ENCODE measurements around the gene GABRG3. TPM values are rescaled to one million over a fixed set of nuclear protein-coding genes. Genes with fewer than 3 reads are reported as not detected.

GABRG3 gene
- total and polyA plus RNA-seq, 9 of the 15 experiments (the other 6 are each of a cell fraction or from before 2014, with no cell fraction given), result 4.0 to 15.1 (median 11.2) TPM

DNA sequence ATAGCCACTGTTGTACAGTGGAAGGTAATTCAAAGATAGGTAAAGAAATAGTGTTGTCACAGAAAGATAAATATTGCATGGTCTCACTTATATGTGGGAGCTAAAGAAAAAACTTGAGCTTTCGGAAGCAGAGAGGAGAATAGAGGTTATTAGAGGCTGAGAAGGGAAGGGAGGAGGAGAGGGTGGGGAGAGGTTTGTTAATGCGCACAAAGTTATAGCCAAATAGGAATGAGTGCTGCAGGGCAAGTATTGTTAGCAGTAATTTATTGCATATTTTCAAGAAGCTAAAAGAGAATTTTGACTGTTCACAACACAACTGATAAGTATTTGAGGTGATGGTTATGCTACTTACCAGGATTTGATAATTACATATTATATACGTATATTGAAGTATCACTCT lies 154.2 kb downstream of the GABRG3 start:
- TF ChIP-seq TEAD2 (tag; IDR thresholded peaks at IDR 0.05) (no peak), RFX7 (CRISPR knock-in tag; IDR thresholded peaks at IDR 0.05) (no peak), PRMT5 (CRISPR knock-in tag; IDR thresholded peaks at IDR 0.05) (no peak), RBM39 (optimal IDR thresholded peaks at IDR 0.05; ENCODE audit: low read depth, low read length) (no peak), ZNF41 (CRISPR knock-in tag; conservative IDR thresholded peaks at IDR 0.05) (no peak), CSDE1 (IDR thresholded peaks at IDR 0.05) (0 out of 4 replicates have a peak, but pooled peaks of 1 of the 2 experiments have one; percentile 30), JUND (IDR thresholded peaks at IDR 0.05; ENCODE audit: borderline replicate concordance, low read depth, low read length) (no peak), JUND (tag; IDR thresholded peaks at IDR 0.05; ENCODE audit: borderline replicate concordance, low read depth, low read length) (no peak)
- Histone ChIP-seq H4K20me1 (replicated peaks; ENCODE audit: control insufficient read depth, insufficient read depth, low read length) (no peaks in the 10 kb centered on the region), H3K4me3 (no peak overlapping the region), H3K4me2 (ENCODE audit: insufficient read depth, low read length) (no peak overlapping the region), H3K9me3 (replicated peaks; ENCODE audit: control insufficient read depth, insufficient read depth, low read depth, low read length) (peaks cover 13% of the 10 kb centered on the region), H3K27ac (ENCODE audit: extremely low read depth, low read depth, low read length) (peak overlapping the region; percentile 86), H3K36me3 (ENCODE audit: control insufficient read depth, insufficient read depth, low read length) (peaks cover 18% of the 10 kb centered on the region; the same call in 2 of the 3 replicates), H3K27me3 (ENCODE audit: control insufficient read depth in 2 of 2, insufficient read depth in 2 of 2, low read length in 2 of 2) (no peaks in the 10 kb centered on the region), H3K79me2 (ENCODE audit: control insufficient read depth, insufficient read depth, low read length) (peaks cover 84% of the 10 kb centered on the region), H3K9me1 (ENCODE audit: control insufficient read depth, insufficient read depth, low read length) (no peaks in the 10 kb centered on the region), H3K4me1 (replicated peaks in 1 of 2; ENCODE audit: control insufficient read depth in 2 of 2, insufficient read depth in 2 of 2, low read length in 2 of 2) (peaks cover 26 to 66% of the 10 kb centered on the region in 2 experiments; a peak in 4 of 5 replicates), H2AFZ (ENCODE audit: low read depth, low read length) (no peak overlapping the region), H3K9ac (ENCODE audit: insufficient read depth in 1 of 2, low read depth in 2 of 2, low read length in 2 of 2) (no peak overlapping the region)
- POLR2A ChIA-PET, result interaction anchor here (1.2 to 2.4 kb wide), 3 partner anchors 9 to 13 kb away, joined by 3 to 11 read pairs (median 3); no protein-coding TSS in a partner anchor
- in situ Hi-C loops (cut with MboI) (no loop called here), intact Hi-C loops (cut with micrococcal nuclease) (loop anchor here (2.0 to 10.0 kb wide), 2 partner anchors 36 to 60 kb away; no protein-coding TSS in a partner anchor)
- BruUV-seq (replicated peaks), result no TSS peak
- FAIRE-seq (no peak), DNase-seq (ENCODE audit: extremely low read depth in 1 of 4, low spot score in 3 of 4) (no peak), ATAC-seq (no peak)
- CTCF ChIA-PET (ENCODE audit: low intra/inter-chr PET ratio), result no interaction called here
- WGBS (ENCODE audit: insufficient coverage, low coverage, missing lambda C conversion rate), result 48% methylated on average over 3 of the region's 3 CpGs

All from K562 (cell line).